HCT116 (cell line): ENCODE results near the gene FBXW4. TPM values are rescaled to one million over a fixed set of nuclear protein-coding genes. Genes with fewer than 3 reads are reported as not detected.

Experiments
- ATAC-seq: fragments of 200-7000 bp; cut with Tn5 transposase; 2 replicates; pipeline ENCODE4 v1.9.1; 2020; ENCODE audit warnings: mild to moderate bottlenecking, moderate library complexity
- BruUV-seq: library from RNA; stranded (reverse); fragments of 400-500 nt; replicated peaks from 2 replicates; lab custom pipeline; 2021; lab: Mats Ljungman, UMichigan
- CTCF ChIA-PET: fragments of 300-600 bp; sonication (Branson Sonifier 250); formaldehyde crosslinking; loops from one replicate; lab custom pipeline; 2021; ENCODE audit warnings: antibody characterized with exemption; lab: Charles Lee
- POLR2A ChIA-PET: fragments of 300-600, 350-600 bp; sonication (Branson Sonifier 250); formaldehyde crosslinking; loops from one replicate; lab custom pipeline; 2021; ENCODE audit warnings: antibody characterized with exemption; lab: Charles Lee
- RAD21 ChIA-PET, 2 experiments: fragments of 300-600 bp; sonication (Branson Sonifier 250); formaldehyde crosslinking; loops; one replicate each; lab custom pipeline; 2023; ENCODE audit warnings: low total read pairs in 2 of 2; ENCODE audit not compliant: uncharacterized antibody in 2 of 2, unreplicated experiment in 2 of 2, low non-redundant PET in 1 of 2; lab: Charles Lee
- DNase-seq: peaks from one replicate; pipeline ENCODE4 v3.0.0-alpha.2; 2010; ENCODE audit warnings: low read depth, low spot score
- H2AFZ ChIP-seq: fragments of 200-600 bp; shearing (Covaris generic), sonication (generic); 2 replicates; pipeline ENCODE4 v1.6.1; 2017; ENCODE audit warnings: low read depth, mixed run types, mixed read lengths, antibody characterized with exemption, low read length; ENCODE audit not compliant: poor library complexity, severe bottlenecking
- H3K27ac ChIP-seq: 2 replicates; pipeline ENCODE4 v1.5.1; 2012; ENCODE audit warnings: low read depth, low read length
- H3K27me3 ChIP-seq: fragments of 200-600 bp; sonication (generic); 2 replicates; pipeline ENCODE4 v1.6.1; 2016; ENCODE audit warnings: mixed run types, low read length, mixed read lengths; ENCODE audit not compliant: insufficient read depth
- H3K36me3 ChIP-seq, 2 experiments: fragments of 200-500 bp in 1 of 2; fragments of 200-600 bp in 1 of 2; sonication (Bioruptor generic) in 1 of 2; sonication (generic) in 1 of 2; 2 replicates each; pipeline versions ENCODE4 v1.5.1 to v1.6.1; 2014 to 2016; ENCODE audit warnings: low read length in 2 of 2, inconsistent platforms in 1 of 2, mixed read lengths in 1 of 2, mixed run types in 1 of 2; ENCODE audit not compliant: insufficient read depth in 2 of 2, control insufficient read depth in 1 of 2
- H3K4me1 ChIP-seq, 2 experiments: fragments of 200-600 bp in 1 of 2; sonication (generic) in 1 of 2; 2 replicates each; pipeline versions ENCODE4 v1.5.1 to v1.6.1; 2012 to 2017; ENCODE audit warnings: low read length in 2 of 2, inconsistent platforms in 1 of 2, mild to moderate bottlenecking in 1 of 2, mixed read lengths in 1 of 2, mixed run types in 1 of 2, moderate library complexity in 1 of 2; ENCODE audit not compliant: insufficient read depth in 2 of 2, control insufficient read depth in 1 of 2
- H3K4me2 ChIP-seq: fragments of 200-600 bp; sonication (generic); 2 replicates; pipeline ENCODE4 v1.6.1; 2017; ENCODE audit warnings: mixed run types, low read length, mixed read lengths
- H3K4me3 ChIP-seq, 2 experiments: fragments of 200-600 bp in 1 of 2; sonication (generic) in 1 of 2; replicated peaks in 1 of 2; 2 replicates each; pipeline ENCODE4 v1.5.1; 2011 to 2016; ENCODE audit warnings: low read length in 2 of 2, control low read depth in 1 of 2, low read depth in 1 of 2, mild to moderate bottlenecking in 1 of 2, mixed read lengths in 1 of 2, mixed run types in 1 of 2
- H3K79me2 ChIP-seq: fragments of 200-600 bp; sonication (generic); 2 replicates; pipeline ENCODE4 v1.6.1; 2017; ENCODE audit warnings: mild to moderate bottlenecking, mixed run types, low read length, moderate library complexity, mixed read lengths; ENCODE audit not compliant: insufficient read depth
- H3K9ac ChIP-seq: fragments of 200-600 bp; sonication (generic); 2 replicates; pipeline ENCODE4 v1.6.1; 2016; ENCODE audit warnings: low read length, mixed read lengths
- H3K9me2 ChIP-seq: fragments of 200-600 bp; sonication (generic), shearing (Covaris generic); 2 replicates; pipeline ENCODE4 v1.6.1; 2017; ENCODE audit warnings: mixed run types, mild to moderate bottlenecking, moderate library complexity; ENCODE audit not compliant: insufficient read depth
- H3K9me3 ChIP-seq, 2 experiments: fragments of 200-500 bp in 1 of 2; fragments of 200-600 bp in 1 of 2; sonication (Bioruptor generic) in 1 of 2; sonication (generic) in 1 of 2; 2 replicates each; pipeline ENCODE4 v1.6.1; 2014 to 2017; ENCODE audit warnings: low read length in 2 of 2, mixed read lengths in 2 of 2, inconsistent platforms in 1 of 2, low read depth in 1 of 2, mild to moderate bottlenecking in 1 of 2, mixed run types in 1 of 2, moderate library complexity in 1 of 2; ENCODE audit not compliant: control insufficient read depth in 1 of 2, insufficient read depth in 1 of 2
- H4K20me1 ChIP-seq: fragments of 200-600 bp; sonication (generic), shearing (Covaris generic); 2 replicates; pipeline ENCODE4 v1.6.1; 2017; ENCODE audit warnings: mixed run types, mild to moderate bottlenecking, moderate library complexity; ENCODE audit not compliant: insufficient read depth
- EGR1 ChIP-seq: IDR thresholded peaks from 2 replicates; pipeline ENCODE4 v1.6.1; 2012; ENCODE audit warnings: low read depth
- ELF1 ChIP-seq: IDR thresholded peaks from 2 replicates; pipeline ENCODE4 v1.6.1; 2012; ENCODE audit warnings: low read depth, borderline replicate concordance
- JUND ChIP-seq: IDR thresholded peaks from 2 replicates; pipeline ENCODE4 v1.6.1; 2012
- MAX ChIP-seq: IDR thresholded peaks from 2 replicates; pipeline ENCODE4 v1.6.1; 2012
- SIN3A ChIP-seq: IDR thresholded peaks from 2 replicates; pipeline ENCODE4 v1.6.1; 2012; ENCODE audit warnings: low read depth
- ZFX ChIP-seq: fragments of 450-650 bp; IDR thresholded peaks from 2 replicates; pipeline ENCODE4 v1.6.1; 2017
- ZNF274 ChIP-seq: fragments of 200-500 bp; sonication (Bioruptor generic); IDR thresholded peaks from 2 replicates; pipeline ENCODE4 v1.6.1; 2014; ENCODE audit warnings: mild to moderate bottlenecking, low read depth, low read length, inconsistent platforms
- intact Hi-C: fragments of 100-400 bp; cut with micrococcal nuclease; formaldehyde crosslinking; loops from 2 replicates; pipeline ENCODE4 v1.10.0; 2022
- total RNA-seq: library from RNA; stranded (reverse); gene quantifications from one replicate; pipeline ENCODE4 v1.2.1, GENCODE V29; 2021; ENCODE audit not compliant: unreplicated experiment

Gene FBXW4
- total RNA-seq, 1 experiment from 2014 or later: 35.3 TPM

DNA sequence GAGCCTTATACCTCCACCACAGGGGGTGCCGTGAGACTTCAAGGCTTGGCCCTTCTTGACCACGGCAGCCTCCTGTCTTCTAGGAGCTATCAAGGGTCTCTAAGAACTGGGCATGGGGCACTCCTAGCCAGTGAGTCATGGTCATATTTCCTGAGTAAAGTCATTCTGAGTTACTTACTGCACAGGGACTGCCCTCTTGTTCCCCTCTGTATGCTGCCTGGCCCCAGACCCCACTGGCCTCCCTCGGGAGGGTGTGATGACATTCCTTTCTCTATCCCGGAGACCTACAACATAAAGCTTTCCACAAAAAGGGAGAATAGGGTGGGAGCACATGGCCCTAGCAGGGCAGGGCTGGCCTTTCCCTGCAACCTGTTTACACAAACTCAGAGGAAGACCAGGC lies 85.5 kb downstream of the FBXW4 start:
- RAD21 ChIA-PET: interaction anchor here in 1 of 2 experiments (0.5 kb wide), 1 partner anchor 11 kb away, joined by 6 read pairs; no protein-coding TSS in a partner anchor
- Histone ChIP-seq H3K4me3 (no peak overlapping the region), H2AFZ (no peak overlapping the region), H3K27ac (no peak overlapping the region), H3K27me3 (no peaks in the 10 kb centered on the region), H4K20me1 (no peaks in the 10 kb centered on the region), H3K9me3 (no peaks in the 10 kb centered on the region), H3K4me1 (peaks cover 0 to 6% of the 10 kb centered on the region in 2 experiments; a peak in 1 of 4 replicates), H3K4me2 (no peak overlapping the region), H3K79me2 (no peaks in the 10 kb centered on the region), H3K9ac (no peak overlapping the region), H3K36me3 (peaks cover 9 to 12% of the 10 kb centered on the region in 2 experiments; a peak in 2 of 4 replicates), H3K9me2 (no peaks in the 10 kb centered on the region)
- TF ChIP-seq SIN3A (no peak), EGR1 (no peak), JUND (no peak), ZFX (no peak), MAX (no peak), ELF1 (no peak)
- ATAC-seq: no peak
- no TSS peak for BruUV-seq
- no peak for DNase-seq
- POLR2A ChIA-PET: no interaction called here
- CTCF ChIA-PET: interaction anchor here (1.9 kb wide), 1 partner anchor 172 kb away, joined by 9 read pairs; no protein-coding TSS in a partner anchor
- intact Hi-C loops: no loop called here

- intact Hi-C loops: no loop called here
- ChIA-PET POLR2A (no interaction called here), CTCF (interaction anchor here (6.0 kb wide), 1 partner anchor 175 kb away, joined by 220 read pairs; the partner anchor contains the start of gene NPM3), RAD21 (no interaction called here)
- H3K4me3 ChIP-seq: no peak overlapping the region
- DNase-seq (no peak), ATAC-seq (no peak)
- peaks cover 9 to 12% of the 10 kb centered on the region in 2 experiments; a peak in 2 of 4 replicates for H3K36me3 ChIP-seq
- no TSS peak for BruUV-seq
- H3K9me3 ChIP-seq: no peaks in the 10 kb centered on the region
- H3K4me1 ChIP-seq: peaks cover 0 to 6% of the 10 kb centered on the region in 2 experiments; a peak in 1 of 4 replicates
- no peak overlapping the region for H3K9ac ChIP-seq
- H4K20me1 ChIP-seq: 0 out of 2 replicates have a peak, but pooled peaks cover 5% of the 10 kb centered on the region
- H3K27me3 ChIP-seq: no peaks in the 10 kb centered on the region
- H3K4me2 ChIP-seq: no peak overlapping the region
- H3K27ac ChIP-seq: no peak overlapping the region
- no peak overlapping the region for H2AFZ ChIP-seq
- TF ChIP-seq ZNF274 (no peak), SIN3A (no peak)
- TF ChIP-seq, all 23 proteins: peak for 0
- Histone ChIP-seq H3K79me2 (no peaks in the 10 kb centered on the region), H3K9me2 (no peaks in the 10 kb centered on the region)
These were observed 87.8 kb downstream of the FBXW4 start for GRCh38 chr10:101607124-101607523.
